H1 (cell line): ENCODE measurements around the gene SCAP. TPM values are rescaled to one million over a fixed set of nuclear protein-coding genes. Genes with fewer than 3 reads are reported as not detected.

Experiments used
- CTCF ChIA-PET: fragments of 300-600 bp; sonication (Branson Sonifier 250); formaldehyde crosslinking; loops from one replicate; lab custom pipeline; 2021; ENCODE audit not compliant: partially characterized antibody; lab: Charles Lee
- POLR2A ChIA-PET: fragments of 300-600 bp; sonication (Branson Sonifier 250); formaldehyde crosslinking; loops from one replicate; lab custom pipeline; 2021; ENCODE audit warnings: inconsistent platforms; ENCODE audit not compliant: partially characterized antibody; lab: Charles Lee
- DNase-seq, 2 experiments: peaks; one replicate each; pipeline versions ENCODE4 v3.0.0 to v3.0.0-alpha.2; 2010 to 2022; ENCODE audit warnings: low spot score in 2 of 2, low read depth in 1 of 2, mixed read lengths in 1 of 2
- FAIRE-seq: peaks from 2 replicates; lab custom pipeline; 2011; peaks lifted over from hg19 to GRCh38; lab: Jason Lieb, UNC
- H2AFZ ChIP-seq: 2 replicates; pipeline ENCODE4 v1.8.1; 2012; ENCODE audit warnings: low read length, inconsistent platforms
- H2AK5ac ChIP-seq: 2 replicates; pipeline ENCODE4 v1.6.1; 2013; ENCODE audit warnings: low read depth, low read length
- H2BK120ac ChIP-seq: replicated peaks from 2 replicates; pipeline ENCODE3; 2013; ENCODE audit warnings: low read depth, low read length, inconsistent platforms
- H2BK12ac ChIP-seq: 2 replicates; pipeline ENCODE4 v1.6.1; 2013; ENCODE audit warnings: low read depth, low read length
- H2BK15ac ChIP-seq: 2 replicates; pipeline ENCODE4 v1.6.1; 2013; ENCODE audit warnings: low read length
- H2BK20ac ChIP-seq: 2 replicates; pipeline ENCODE4 v1.6.1; 2013; ENCODE audit warnings: low read length
- H2BK5ac ChIP-seq: 2 replicates; pipeline ENCODE4 v1.6.1; 2013; ENCODE audit warnings: low read depth, low read length
- H3K14ac ChIP-seq: 2 replicates; pipeline ENCODE4 v1.6.1; 2013; ENCODE audit warnings: inconsistent platforms; ENCODE audit not compliant: insufficient read length
- H3K18ac ChIP-seq: 2 replicates; pipeline ENCODE4 v1.6.1; 2013; ENCODE audit warnings: low read length; ENCODE audit errors: extremely low read depth
- H3K23ac ChIP-seq: 2 replicates; pipeline ENCODE4 v1.6.1; 2013; ENCODE audit warnings: inconsistent platforms; ENCODE audit not compliant: insufficient read length
- H3K23me2 ChIP-seq: 2 replicates; pipeline ENCODE4 v1.6.1; 2013; ENCODE audit warnings: low read depth, low read length
- H3K27ac ChIP-seq: 2 replicates; pipeline ENCODE4 v1.6.1; 2011; ENCODE audit warnings: low read depth, low read length, inconsistent platforms
- H3K27me3 ChIP-seq, 4 experiments: replicated peaks in 1 of 4; 1 replicate in 1 of 4; 2 replicates in 3 of 4; pipeline versions ENCODE4 v1.6.1 to v1.8.1; 2011 to 2013; ENCODE audit warnings: low read length in 3 of 4, mild to moderate bottlenecking in 3 of 4, inconsistent platforms in 2 of 4, mixed read lengths in 2 of 4, moderate library complexity in 1 of 4; ENCODE audit not compliant: control insufficient read depth in 3 of 4, insufficient read depth in 3 of 4; ENCODE audit errors: extremely low read depth in 1 of 4
- H3K36me3 ChIP-seq, 4 experiments: 2 replicates each; pipeline versions ENCODE4 v1.6.1 to v1.8.1; 2011 to 2013; ENCODE audit warnings: mild to moderate bottlenecking in 4 of 4, low read length in 3 of 4, moderate library complexity in 2 of 4, control low read depth in 1 of 4, inconsistent platforms in 1 of 4; ENCODE audit not compliant: insufficient read depth in 4 of 4, control insufficient read depth in 2 of 4
- H3K4ac ChIP-seq: replicated peaks from 2 replicates; pipeline ENCODE3; 2013; ENCODE audit warnings: low read length, low read depth, mixed read lengths, inconsistent platforms; ENCODE audit not compliant: insufficient read length
- H3K4me1 ChIP-seq, 4 experiments: replicated peaks in 1 of 4; 1 replicate in 1 of 4; 2 replicates in 3 of 4; pipeline versions ENCODE4 v1.6.1 to v1.8.1; 2011 to 2013; ENCODE audit warnings: low read length in 3 of 4, inconsistent platforms in 2 of 4, mixed read lengths in 1 of 4; ENCODE audit not compliant: insufficient read depth in 4 of 4, control insufficient read depth in 3 of 4
- H3K4me2 ChIP-seq, 2 experiments: 2 replicates each; pipeline versions ENCODE4 v1.6.1 to v1.8.1; 2011 to 2013; ENCODE audit warnings: low read depth in 2 of 2, low read length in 2 of 2, control low read depth in 1 of 2, inconsistent platforms in 1 of 2, mild to moderate bottlenecking in 1 of 2; ENCODE audit not compliant: insufficient read depth in 1 of 2
- H3K4me3 ChIP-seq, 4 experiments: fragments of 200-600, 300-600 bp in 1 of 4; sonication (generic), shearing (Covaris generic), sonication (Bioruptor Twin) in 1 of 4; 2 replicates each; pipeline versions ENCODE4 v1.5.1 to v1.8.1; 2011 to 2016; ENCODE audit warnings: low read length in 4 of 4, low read depth in 3 of 4, control low read depth in 2 of 4, inconsistent platforms in 2 of 4, mild to moderate bottlenecking in 2 of 4, mixed read lengths in 1 of 4, moderate library complexity in 1 of 4; ENCODE audit not compliant: insufficient read depth in 2 of 4; ENCODE audit errors: extremely low read depth in 1 of 4
- H3K56ac ChIP-seq: replicated peaks from 2 replicates; pipeline ENCODE3; 2013; ENCODE audit warnings: low read depth, mild to moderate bottlenecking, mixed read lengths, low read length, inconsistent platforms; ENCODE audit not compliant: insufficient read length
- H3K79me1 ChIP-seq: 2 replicates; pipeline ENCODE4 v1.6.1; 2013; ENCODE audit warnings: low read depth, low read length, control low read depth
- H3K79me2 ChIP-seq, 2 experiments: 2 replicates each; pipeline versions ENCODE4 v1.6.1 to v1.8.1; 2012 to 2013; ENCODE audit warnings: low read length in 2 of 2, mild to moderate bottlenecking in 2 of 2, inconsistent platforms in 1 of 2; ENCODE audit not compliant: insufficient read depth in 2 of 2, control insufficient read depth in 1 of 2
- H3K9ac ChIP-seq, 4 experiments: replicated peaks in 1 of 4; 1 replicate in 1 of 4; 2 replicates in 3 of 4; pipeline versions ENCODE4 v1.6.1 to v1.8.1; 2011 to 2013; ENCODE audit warnings: low read depth in 3 of 4, low read length in 3 of 4, control low read depth in 2 of 4, mild to moderate bottlenecking in 2 of 4, moderate library complexity in 2 of 4, inconsistent platforms in 1 of 4; ENCODE audit errors: extremely low read depth in 1 of 4
- H3K9me3 ChIP-seq, 2 experiments: 2 replicates each; pipeline versions ENCODE4 v1.6.1 to v1.8.1; 2012 to 2013; ENCODE audit warnings: mild to moderate bottlenecking in 2 of 2, moderate library complexity in 2 of 2, control low read depth in 1 of 2, inconsistent platforms in 1 of 2, low read depth in 1 of 2, low read length in 1 of 2, mixed read lengths in 1 of 2; ENCODE audit not compliant: insufficient read depth in 2 of 2
- H4K20me1 ChIP-seq, 2 experiments: replicated peaks in 1 of 2; 2 replicates each; pipeline versions ENCODE3 to v1.8.1; 2011 to 2013; ENCODE audit warnings: inconsistent platforms in 2 of 2, low read length in 2 of 2, mild to moderate bottlenecking in 1 of 2; ENCODE audit not compliant: insufficient read depth in 2 of 2, control insufficient read depth in 1 of 2
- H4K5ac ChIP-seq: 2 replicates; pipeline ENCODE4 v1.6.1; 2013; ENCODE audit warnings: low read length, low read depth, mixed read lengths, inconsistent platforms; ENCODE audit not compliant: insufficient read length
- H4K8ac ChIP-seq: 2 replicates; pipeline ENCODE4 v1.8.0; 2013; ENCODE audit warnings: mild to moderate bottlenecking, moderate library complexity, low read length, inconsistent platforms; ENCODE audit not compliant: insufficient read depth; ENCODE audit errors: extremely low read depth
- H4K91ac ChIP-seq: replicated peaks from 2 replicates; pipeline ENCODE3; 2013; ENCODE audit warnings: low read length, mixed read lengths, inconsistent platforms; ENCODE audit not compliant: insufficient read length
- SIRT6 ChIP-seq: IDR thresholded peaks from one replicate; pipeline ENCODE4 v1.7.1; 2012; ENCODE audit warnings: low read length, inconsistent platforms
- WGBS, 2 experiments: shearing (Covaris generic) in 1 of 2; methylation state at CpG; one replicate each; pipeline versions ENCODE4 v1.1.6 to v1.1.7; 2013 to 2015; ENCODE audit warnings: low lambda C conversion rate in 2 of 2, mixed read lengths in 2 of 2, inconsistent platforms in 1 of 2, low coverage in 1 of 2, missing lambda C conversion rate in 1 of 2; ENCODE audit not compliant: insufficient replicate concordance in 2 of 2, insufficient coverage in 1 of 2, insufficient read length in 1 of 2; ENCODE audit errors: extremely low coverage in 1 of 2, missing lambda C conversion rate in 1 of 2; 5-methylcytosine and 5-hydroxymethylcytosine counted together
- polyA plus RNA-seq, 7 experiments: library from polyadenylated mRNA; depleted of rRNA in 3 of 7; stranded (reverse) in 5 of 7; unstranded in 2 of 7; fragments of >200 nt in 5 of 7; fragments of 200-250 nt in 2 of 7; gene quantifications; 1 replicate in 5 of 7; 2 replicates in 1 of 7; 4 replicates in 1 of 7; pipeline versions ENCODE4 v1.2.1 to v1.2.3, GENCODE V29; 2011 to 2013; ENCODE audit warnings: missing spikeins in 2 of 7, mixed read lengths in 2 of 7
- total RNA-seq: library from RNA; stranded (reverse); fragmentation: NEBNext Ultra II Directional; extraction: Animal tissue kit (Norgen Biotek cat#: 25700); gene quantifications from 2 replicates; pipeline ENCODE4 v1.2.1, GENCODE V29; 2021

SCAP gene
- total and polyA plus RNA-seq, 2 of the 8 experiments (the other 6 are each of a cell fraction or from before 2014, with no cell fraction given): 74.0 to 114 TPM

- peaks cover 2 to 7% (median 4%) of the 10 kb centered on the region in 4 experiments; a peak in 4 of 7 replicates for H3K4me1 ChIP-seq
- H2AFZ ChIP-seq: no peak overlapping the region
- H3K14ac ChIP-seq: no peak overlapping the region
- H3K4ac ChIP-seq: no peak overlapping the region
- H3K9me3 ChIP-seq: no peaks in the 10 kb centered on the region
- no peaks in the 10 kb centered on the region for H4K20me1 ChIP-seq
- H3K27me3 ChIP-seq: no peaks in the 10 kb centered on the region
- no peak for TF ChIP-seq SIRT6
- no peak overlapping the region for H3K4me3 ChIP-seq
- DNase-seq (no peak), FAIRE-seq (no peak)
- ChIA-PET POLR2A (interaction anchor here (3.0 to 5.1 kb wide), 2 partner anchors 10 to 14 kb away, joined by 13 to 23 read pairs; no protein-coding TSS in a partner anchor), CTCF (interaction anchor here (1.1 to 1.7 kb wide), 2 partner anchors 9 to 14 kb away, joined by 4 read pairs; no protein-coding TSS in a partner anchor)
- no peaks in the 10 kb centered on the region for H3K79me2 ChIP-seq
- no peak overlapping the region for H3K4me2 ChIP-seq
- no peak overlapping the region for H3K9ac ChIP-seq
- no peak overlapping the region for H4K91ac ChIP-seq
- H4K8ac ChIP-seq: no peak overlapping the region
- H3K23ac ChIP-seq: no peak overlapping the region
- no peak overlapping the region for H2BK5ac ChIP-seq
- no peaks in the 10 kb centered on the region; a peak in 1 of 8 replicates for H3K36me3 ChIP-seq
- no peaks in the 10 kb centered on the region for H3K79me1 ChIP-seq
- H2AK5ac ChIP-seq: no peak overlapping the region
- H3K27ac ChIP-seq: no peak overlapping the region
- no peak overlapping the region for H3K56ac ChIP-seq
- H2BK120ac ChIP-seq: no peak overlapping the region
- H3K18ac ChIP-seq: no peak overlapping the region
- 99% methylated on average over 3 of the region's 3 CpGs; no CpG with 5 or more reads in 1 of the 2 experiments for WGBS, 2 experiments
- 0 out of 2 replicates have a peak overlapping the region, but pooled peaks have one; percentile 10 for H2BK12ac ChIP-seq
- no peak overlapping the region for H4K5ac ChIP-seq
- no peaks in the 10 kb centered on the region for H3K23me2 ChIP-seq
- H2BK15ac ChIP-seq: no peak overlapping the region
- no peak overlapping the region for H2BK20ac ChIP-seq
Measured at GRCh38 chr3:47485812-47486211, 10.1 kb upstream of the SCAP start.
